HG02970 (cell line): ENCODE measurements around the gene PARP1.
"Not testable (repeated sequence)": the region's sequence is repeated elsewhere in the genome, so short reads cannot be mapped to it uniquely, and the experiment has no call there.

Source experiments
- ATAC-seq: cut with Tn5 transposase; IDR thresholded peaks from one replicate; pipeline ENCODE4 v1.9.1; 2021; ENCODE audit warnings: mild to moderate bottlenecking, moderate library complexity, moderate number of reproducible peaks; ENCODE audit not compliant: unreplicated experiment, low FRiP score

The PARP1 gene

GRCh38 chr1:226357416-226357815 lies 50.5 kb downstream of the PARP1 start:
- no peak for ATAC-seq

- ATAC-seq: no peak
Measured at GRCh38 chr1:226355669-226356551, 52.0 kb downstream of the PARP1 start.

GRCh38 chr1:226355016-226355415 lies 52.9 kb downstream of the PARP1 start:
- no peak for ATAC-seq

GRCh38 chr1:226353698-226354525 lies 54.0 kb downstream of the PARP1 start:
- no peak for ATAC-seq

- no peak for ATAC-seq
Measured at GRCh38 chr1:226351709-226352108, 56.2 kb downstream of the PARP1 start.

- ATAC-seq: no peak
Measured at GRCh38 chr1:226350519-226350865, 57.4 kb downstream of the PARP1 start.

GRCh38 chr1:226349801-226350518 lies 57.9 kb downstream of the PARP1 start:
- ATAC-seq: no peak

- ATAC-seq: no peak
Measured at GRCh38 chr1:226349081-226349480, 58.8 kb downstream of the PARP1 start.

- ATAC-seq: no peak
Measured at GRCh38 chr1:226344441-226345259, 63.2 kb downstream of the PARP1 start.

- ATAC-seq: no peak
Measured at GRCh38 chr1:226342656-226343055, 65.2 kb downstream of the PARP1 start.

GRCh38 chr1:226340111-226340510 lies 67.8 kb downstream of the PARP1 start:
- not testable (repeated sequence) for ATAC-seq

GRCh38 chr1:226337276-226337875 lies 70.5 kb downstream of the PARP1 start:
- no peak for ATAC-seq

GRCh38 chr1:226335661-226336060 lies 72.2 kb downstream of the PARP1 start:
- no peak for ATAC-seq

GRCh38 chr1:226332947-226333346 lies 74.9 kb downstream of the PARP1 start:
- ATAC-seq: no peak

- no peak for ATAC-seq
Measured at GRCh38 chr1:226329237-226329636, 78.7 kb downstream of the PARP1 start.

GRCh38 chr1:226327761-226328162 lies 80.1 kb downstream of the PARP1 start:
- no peak for ATAC-seq

GRCh38 chr1:226325178-226325577 lies 82.7 kb downstream of the PARP1 start:
- no peak for ATAC-seq

GRCh38 chr1:226324479-226324878 lies 83.4 kb downstream of the PARP1 start:
- ATAC-seq: no peak

GRCh38 chr1:226322986-226323385 lies 84.9 kb downstream of the PARP1 start:
- no peak for ATAC-seq

- no peak for ATAC-seq
Measured at GRCh38 chr1:226320930-226321329, 87.0 kb downstream of the PARP1 start.
